KOPT-K1 (cell line): ENCODE results near the gene H2AZ2.
A peak's percentile ranks its signal among the peaks of the same experiment; 100 is the strongest.
"Not testable (repeated sequence)": the region's sequence is repeated elsewhere in the genome, so short reads cannot be mapped to it uniquely, and the experiment has no call there.

Experiments
- H3K27ac ChIP-seq: fragments of 200-600 bp; sonication (generic); 2 replicates; pipeline ENCODE4 v1.5.1; 2016; ENCODE audit warnings: antibody characterized with exemption, mild to moderate bottlenecking, low read depth, low read length; ENCODE audit not compliant: poor library complexity, severe bottlenecking
- H3K36me3 ChIP-seq: fragments of 200-600 bp; sonication (generic); 2 replicates; pipeline ENCODE4 v1.5.1; 2017; ENCODE audit warnings: antibody characterized with exemption, mild to moderate bottlenecking, low read length, moderate library complexity; ENCODE audit not compliant: insufficient read depth
- H3K9me3 ChIP-seq: fragments of 200-600 bp; sonication (generic); 2 replicates; pipeline ENCODE4 v1.5.1; 2017; ENCODE audit warnings: antibody characterized with exemption, low read length, mild to moderate bottlenecking; ENCODE audit not compliant: insufficient read depth, poor library complexity, severe bottlenecking

H2AZ2 gene

DNA sequence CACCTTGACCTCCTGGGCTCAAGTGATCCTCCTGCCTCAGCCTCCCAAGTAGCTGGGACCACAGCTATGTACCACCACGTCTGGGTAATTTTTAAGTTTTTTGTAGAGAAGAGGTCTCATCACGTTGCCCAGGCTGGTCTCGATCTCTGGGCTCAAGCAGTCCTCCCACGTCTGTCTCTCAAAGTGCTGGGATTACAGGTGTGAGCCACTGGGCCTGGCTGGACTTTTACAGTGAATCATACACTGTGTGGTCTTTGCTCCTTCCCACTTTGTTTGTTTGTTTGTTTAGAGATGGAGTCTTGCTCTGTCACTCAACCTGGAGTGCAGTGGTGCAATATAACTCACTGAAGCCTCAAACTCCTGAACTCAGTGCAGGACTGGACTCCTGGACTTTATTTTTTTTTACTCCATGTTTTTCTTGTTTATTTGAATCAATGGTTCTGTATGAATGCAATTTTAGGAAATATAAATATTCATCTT, 38.9 kb downstream of the H2AZ2 start:
- Histone ChIP-seq H3K27ac (no peak overlapping the region), H3K9me3 (no peaks in the 10 kb centered on the region), H3K36me3 (peaks cover 27% of the 10 kb centered on the region)

DNA sequence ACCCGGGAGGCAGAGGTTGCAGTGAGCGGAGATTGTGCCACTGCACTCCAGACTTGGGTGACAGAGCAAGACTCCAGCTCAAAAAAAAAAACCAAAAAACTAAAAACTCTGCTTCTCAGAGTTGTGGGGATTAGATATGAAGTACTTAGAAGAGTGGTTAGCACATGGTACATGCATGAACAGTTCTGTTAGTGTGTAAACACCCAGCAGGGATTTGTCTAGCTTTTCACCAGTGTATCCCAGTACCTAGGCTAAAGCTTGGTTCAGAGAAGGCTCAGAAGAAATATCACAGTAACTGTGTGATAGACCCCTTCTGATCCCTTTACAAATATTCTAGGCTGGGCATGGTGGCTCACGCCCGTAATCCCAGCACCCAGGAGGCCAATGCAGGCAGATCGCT, 41.9 kb downstream of the H2AZ2 start:
- Histone ChIP-seq H3K9me3 (no peaks in the 10 kb centered on the region), H3K27ac (no peak overlapping the region), H3K36me3 (peaks cover 57% of the 10 kb centered on the region)

DNA sequence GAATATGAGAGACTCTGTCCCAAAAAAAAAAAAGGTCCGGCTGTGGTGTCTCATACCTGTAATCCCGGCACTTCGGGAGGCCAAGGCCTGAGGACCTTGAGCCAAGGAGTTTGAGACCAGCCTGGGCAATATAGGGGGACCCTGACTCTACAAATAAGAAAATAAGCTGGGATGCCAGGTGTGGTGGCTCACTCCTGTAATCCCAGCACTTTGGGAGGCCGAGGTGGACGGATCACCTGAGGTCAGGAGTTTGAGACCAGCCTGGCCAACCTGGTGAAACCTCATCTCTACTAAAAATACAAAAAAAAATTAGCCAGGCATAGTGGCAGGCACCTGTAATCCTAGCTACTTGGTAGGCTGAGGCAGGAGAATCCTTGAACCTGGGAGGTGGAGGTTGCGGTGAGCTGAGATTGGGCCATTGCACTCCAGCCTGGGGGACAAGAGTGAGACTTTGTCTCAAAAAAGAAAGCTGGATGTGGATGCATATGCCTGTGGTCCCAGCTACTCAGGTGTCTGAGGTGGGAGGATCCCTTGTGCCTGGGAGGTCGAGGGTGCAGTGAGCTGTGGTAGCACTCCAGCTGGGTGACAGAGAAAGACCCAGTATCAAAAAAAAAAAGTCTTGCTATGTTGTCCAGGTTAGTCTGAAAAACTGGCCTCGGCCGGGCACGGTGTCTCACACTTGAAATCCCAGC, 43.9 kb downstream of the H2AZ2 start:
- peaks cover 77% of the 10 kb centered on the region for H3K36me3 ChIP-seq
- H3K27ac ChIP-seq, result not testable (repeated sequence)

DNA sequence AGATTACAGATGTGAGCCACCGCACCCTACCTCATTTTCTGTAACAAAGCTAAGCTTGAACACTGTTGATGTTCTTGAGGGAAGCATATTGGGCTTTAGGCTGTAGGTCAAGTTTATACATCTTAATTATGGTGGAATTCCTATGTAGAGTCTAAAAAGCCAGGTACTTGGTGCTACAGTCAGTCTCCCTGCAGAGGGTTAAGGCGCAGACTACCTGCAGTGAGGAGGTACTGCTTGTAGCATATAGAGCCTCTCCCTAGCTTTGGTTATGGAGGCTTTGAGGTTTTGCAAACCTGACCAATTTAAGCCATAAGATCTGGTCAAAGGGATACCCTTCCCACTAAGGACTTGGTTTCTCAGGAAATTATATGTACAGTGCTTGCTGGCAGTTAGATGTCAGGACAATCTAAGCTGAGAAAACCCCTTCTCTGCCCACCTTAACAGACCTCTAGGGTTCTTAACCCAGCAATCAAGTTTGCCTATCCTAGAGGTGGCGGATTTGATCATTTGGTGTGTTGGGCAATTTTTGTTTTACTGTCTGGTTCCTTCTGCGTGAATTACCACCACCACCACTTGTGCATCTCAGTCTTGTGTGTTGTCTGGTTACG, 45.4 kb downstream of the H2AZ2 start:
- peaks cover 91% of the 10 kb centered on the region for H3K36me3 ChIP-seq
- H3K9me3 ChIP-seq, result no peaks in the 10 kb centered on the region
- no peak overlapping the region for H3K27ac ChIP-seq

More for the DNA sequence above, 43.9 kb downstream of the H2AZ2 start:
- not testable (repeated sequence) for H3K9me3 ChIP-seq

DNA sequence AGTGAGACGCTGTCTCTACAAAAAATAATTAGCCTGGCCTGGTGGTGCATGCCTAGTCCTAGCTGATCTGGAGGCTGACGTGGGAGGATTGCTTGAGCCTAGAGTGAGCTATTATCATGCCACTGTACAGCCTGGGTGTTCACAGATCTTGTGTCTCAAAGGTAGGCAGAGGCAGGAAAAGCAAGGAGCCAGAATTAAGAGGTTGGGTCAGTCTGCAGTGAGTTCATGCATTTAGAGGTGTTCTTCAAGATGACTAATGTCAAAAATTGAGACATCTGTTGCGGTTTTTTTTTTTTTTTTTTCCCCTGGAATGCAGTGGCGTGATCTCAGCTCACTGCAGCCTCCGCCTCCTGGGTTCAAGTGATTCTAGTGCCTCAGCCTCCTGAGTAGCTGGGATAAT, 46.0 kb downstream of the H2AZ2 start:
- no peak overlapping the region for H3K27ac ChIP-seq
- peaks cover 91% of the 10 kb centered on the region for H3K36me3 ChIP-seq
- H3K9me3 ChIP-seq, result no peaks in the 10 kb centered on the region

DNA sequence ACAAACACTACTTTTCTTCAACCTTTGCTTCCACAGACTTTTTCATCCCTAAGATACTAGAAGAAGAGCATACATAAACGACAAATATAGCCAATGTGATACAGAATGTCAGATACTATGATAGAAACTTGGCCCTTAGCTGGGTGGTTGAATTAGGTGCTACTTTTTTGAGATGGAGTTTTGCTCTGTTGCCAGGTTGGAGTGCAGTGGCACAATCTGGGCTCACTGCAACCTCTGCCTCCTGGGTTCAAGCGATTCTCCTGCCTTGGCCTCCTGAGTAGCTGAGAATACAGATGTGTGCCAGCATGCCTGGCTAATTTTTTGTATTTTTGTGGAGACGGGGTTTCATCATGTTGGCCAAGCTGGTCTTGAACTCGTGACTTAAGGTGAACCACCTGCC, 47.9 kb downstream of the H2AZ2 start:
- Histone ChIP-seq H3K9me3 (no peaks in the 10 kb centered on the region), H3K36me3 (peaks cover 78% of the 10 kb centered on the region), H3K27ac (no peak overlapping the region)

DNA sequence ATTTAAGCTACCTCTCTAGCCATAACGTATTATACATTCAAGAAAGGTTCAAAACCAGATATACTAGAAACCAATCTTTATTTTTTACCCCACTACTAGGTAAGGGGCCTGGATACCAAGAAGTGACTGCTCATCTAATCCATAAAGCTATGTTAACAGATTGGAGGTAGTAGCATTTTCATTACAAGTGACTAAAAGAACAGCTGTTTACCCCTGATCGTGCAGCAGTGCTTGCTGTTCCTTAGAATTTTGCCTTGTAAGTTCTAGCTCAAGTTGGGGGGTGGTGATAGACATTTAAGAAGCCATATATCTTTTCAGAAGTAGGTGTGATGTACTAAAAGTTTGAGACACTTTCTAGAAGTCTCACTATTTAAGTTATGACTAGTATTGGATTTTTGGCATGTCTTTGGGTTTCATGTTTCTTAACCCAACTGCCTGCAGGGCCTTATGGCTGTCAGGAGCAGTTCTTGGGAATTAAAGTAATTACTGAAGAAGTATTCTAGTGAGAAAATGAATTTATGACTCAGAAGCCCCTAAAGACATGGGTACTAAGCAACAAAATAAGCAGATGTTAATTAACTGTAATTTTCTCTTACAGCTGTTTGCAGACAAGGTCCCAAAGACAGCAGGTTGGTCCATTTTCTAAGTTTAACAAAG, 49.1 kb downstream of the H2AZ2 start:
- Histone ChIP-seq H3K9me3 (no peaks in the 10 kb centered on the region), H3K27ac (peak overlapping the region; percentile 17), H3K36me3 (peaks cover 67% of the 10 kb centered on the region)

DNA sequence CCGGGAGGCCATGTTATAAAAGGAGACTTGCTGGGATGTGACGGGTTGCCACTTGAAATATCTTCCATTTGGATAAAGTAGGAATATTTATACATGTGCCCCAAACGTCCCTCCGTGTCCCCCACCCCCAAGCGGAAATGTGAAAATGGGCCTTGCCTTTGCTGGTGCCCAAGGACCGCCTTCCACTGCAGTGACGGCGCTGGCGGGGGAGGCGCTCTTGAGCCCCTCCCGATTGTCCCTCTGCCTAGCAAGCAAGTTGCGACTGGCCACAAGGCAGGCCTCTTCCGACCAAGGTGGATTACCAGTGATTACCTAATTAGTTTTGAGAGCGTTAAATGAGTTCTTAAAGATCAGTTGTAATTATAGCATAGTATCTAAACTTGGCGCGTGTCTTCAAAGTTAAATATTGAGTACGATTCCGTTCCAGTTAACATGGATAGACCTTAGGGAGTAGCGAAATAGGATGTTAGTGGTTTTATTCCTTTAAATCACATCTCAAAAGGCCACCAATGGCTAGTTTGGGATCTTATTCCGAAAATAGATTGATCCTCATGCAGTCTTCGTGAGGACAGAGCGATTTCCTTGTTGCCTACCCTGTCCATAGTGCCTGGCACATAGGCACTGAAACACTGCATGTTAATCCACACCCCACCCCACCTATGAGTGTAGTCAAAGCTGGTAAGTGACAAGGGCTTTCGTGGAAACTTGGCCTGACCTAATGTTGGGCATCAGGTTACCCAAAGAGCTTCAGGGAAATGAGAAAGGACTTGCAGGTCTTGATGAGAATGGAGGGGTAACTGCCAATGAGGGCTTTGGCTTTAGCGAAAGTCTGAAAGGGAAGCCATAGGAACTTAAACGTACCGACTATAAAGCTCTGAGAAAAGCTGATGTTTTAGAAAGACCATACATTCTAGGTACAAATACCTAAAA, 50.3 kb downstream of the H2AZ2 start:
- H3K27ac ChIP-seq, result peak overlapping the region; percentile 90
- H3K9me3 ChIP-seq, result no peaks in the 10 kb centered on the region
- H3K36me3 ChIP-seq, result peaks cover 55% of the 10 kb centered on the region

DNA sequence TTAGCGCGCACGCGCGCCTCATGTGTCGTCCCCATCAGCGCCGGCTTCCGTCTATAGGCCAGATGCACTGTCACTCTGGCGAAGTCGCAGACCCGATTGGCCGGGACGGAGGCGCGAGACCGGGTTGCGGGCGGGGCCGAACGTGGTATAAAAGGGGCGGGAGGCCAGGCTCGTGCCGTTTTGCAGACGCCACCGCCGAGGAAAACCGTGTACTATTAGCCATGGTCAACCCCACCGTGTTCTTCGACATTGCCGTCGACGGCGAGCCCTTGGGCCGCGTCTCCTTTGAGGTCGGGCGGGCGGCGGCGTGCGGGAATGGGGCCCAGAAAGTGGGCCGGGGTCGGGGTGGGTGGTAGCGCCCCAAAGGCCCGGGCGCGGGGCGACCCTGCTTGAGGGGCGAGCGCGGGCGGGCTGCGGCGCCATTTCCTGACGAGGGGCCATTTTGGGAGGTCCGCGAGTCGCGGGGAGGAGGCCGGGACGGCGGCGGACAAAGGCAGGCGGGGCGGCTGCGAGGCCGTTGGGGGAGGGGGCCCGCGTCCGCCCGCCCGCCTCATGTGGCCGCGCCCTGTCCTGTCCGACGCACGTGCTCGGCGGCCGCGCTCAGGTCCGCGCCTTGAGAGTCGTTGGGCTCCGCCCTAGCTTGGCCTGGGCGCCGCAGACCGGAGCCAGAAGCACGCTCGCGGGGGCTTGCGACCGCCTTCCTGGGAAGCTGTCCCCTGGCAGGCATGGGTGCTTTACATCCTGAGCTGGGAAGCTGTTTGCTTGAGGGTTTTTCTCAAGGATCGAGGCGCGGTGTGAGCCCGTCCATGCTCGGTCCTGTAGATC, 51.2 kb downstream of the H2AZ2 start, which contains the start of gene PPIA:
Gene PPIA, plus strand, starts transcription at position 178 of the 825 bp plus-strand sequence. Its CDS starts 44 bp downstream, at position 222.
- H3K27ac ChIP-seq, result peak within 1 kb of the TSS; percentile 90
- peaks cover 46% of the 10 kb centered on the region for H3K36me3 ChIP-seq
- no peaks in the 10 kb centered on the region for H3K9me3 ChIP-seq

DNA sequence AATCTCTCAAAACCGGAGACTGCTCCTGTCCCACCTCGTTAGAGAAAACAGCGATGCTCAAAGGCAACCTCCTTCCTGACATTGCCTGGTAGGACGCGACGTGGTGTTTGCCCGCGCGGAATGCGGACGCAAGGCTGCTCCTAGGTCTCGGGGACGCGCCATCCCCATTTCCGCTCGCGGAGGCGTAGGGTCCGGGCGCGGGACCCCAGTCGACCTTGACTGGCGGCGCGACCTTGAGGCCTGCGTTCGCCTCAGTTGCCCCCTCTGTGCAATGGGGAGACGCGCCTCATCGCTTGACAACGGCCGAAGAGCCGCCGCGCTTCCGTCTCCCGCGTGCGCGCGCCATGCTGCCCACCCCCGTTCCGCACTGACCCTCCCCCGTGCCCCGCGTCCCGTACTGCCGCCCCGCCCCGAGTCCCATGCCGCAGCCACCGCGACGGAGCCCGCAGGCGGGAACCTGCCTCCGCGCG, 51.8 kb downstream of the H2AZ2 start:
- peaks cover 40% of the 10 kb centered on the region for H3K36me3 ChIP-seq
- H3K9me3 ChIP-seq, result no peaks in the 10 kb centered on the region
- H3K27ac ChIP-seq, result peak overlapping the region; percentile 90

DNA sequence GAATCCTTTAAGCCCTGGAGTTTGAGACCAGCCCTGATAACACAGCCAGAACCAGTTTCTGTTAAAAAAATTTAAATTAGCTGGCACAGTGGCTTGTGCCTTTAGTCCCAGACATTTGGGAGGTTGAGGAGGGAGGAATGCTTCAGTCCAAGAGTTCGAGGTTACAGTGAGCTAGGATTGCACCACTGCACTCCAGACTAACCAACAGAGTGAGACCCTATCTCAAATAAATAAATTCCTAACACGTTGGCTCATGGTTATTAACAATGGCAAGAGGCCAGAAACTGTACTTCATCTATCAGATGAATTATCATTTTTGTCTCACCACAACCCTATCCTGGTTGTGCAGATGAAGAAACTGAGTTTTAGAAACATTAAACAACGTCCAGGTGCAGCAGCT, 53.6 kb downstream of the H2AZ2 start:
- H3K36me3 ChIP-seq, result peaks cover 22% of the 10 kb centered on the region
- H3K9me3 ChIP-seq, result no peaks in the 10 kb centered on the region
- H3K27ac ChIP-seq, result no peak overlapping the region

DNA sequence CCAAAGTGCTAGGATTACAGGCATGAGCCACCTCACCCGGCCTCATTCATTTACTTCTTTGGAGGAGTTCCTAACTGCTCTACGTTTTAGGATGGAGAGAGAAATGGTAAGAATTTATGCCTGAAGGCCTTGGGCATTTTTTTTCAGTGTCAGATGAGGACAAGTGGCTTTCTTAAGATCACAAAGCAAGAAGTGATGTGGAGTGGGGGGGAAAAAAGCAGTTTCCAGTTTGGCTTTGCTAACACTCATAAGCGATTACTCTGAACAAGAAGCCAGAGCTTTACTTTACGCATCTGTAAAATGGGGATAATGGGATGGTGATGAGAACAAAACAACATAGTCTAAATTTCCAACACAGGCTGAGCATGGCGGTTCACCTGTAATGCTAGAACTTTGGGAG, 54.0 kb downstream of the H2AZ2 start:
- no peak overlapping the region for H3K27ac ChIP-seq
- H3K36me3 ChIP-seq, result peaks cover 18% of the 10 kb centered on the region
- H3K9me3 ChIP-seq, result no peaks in the 10 kb centered on the region

DNA sequence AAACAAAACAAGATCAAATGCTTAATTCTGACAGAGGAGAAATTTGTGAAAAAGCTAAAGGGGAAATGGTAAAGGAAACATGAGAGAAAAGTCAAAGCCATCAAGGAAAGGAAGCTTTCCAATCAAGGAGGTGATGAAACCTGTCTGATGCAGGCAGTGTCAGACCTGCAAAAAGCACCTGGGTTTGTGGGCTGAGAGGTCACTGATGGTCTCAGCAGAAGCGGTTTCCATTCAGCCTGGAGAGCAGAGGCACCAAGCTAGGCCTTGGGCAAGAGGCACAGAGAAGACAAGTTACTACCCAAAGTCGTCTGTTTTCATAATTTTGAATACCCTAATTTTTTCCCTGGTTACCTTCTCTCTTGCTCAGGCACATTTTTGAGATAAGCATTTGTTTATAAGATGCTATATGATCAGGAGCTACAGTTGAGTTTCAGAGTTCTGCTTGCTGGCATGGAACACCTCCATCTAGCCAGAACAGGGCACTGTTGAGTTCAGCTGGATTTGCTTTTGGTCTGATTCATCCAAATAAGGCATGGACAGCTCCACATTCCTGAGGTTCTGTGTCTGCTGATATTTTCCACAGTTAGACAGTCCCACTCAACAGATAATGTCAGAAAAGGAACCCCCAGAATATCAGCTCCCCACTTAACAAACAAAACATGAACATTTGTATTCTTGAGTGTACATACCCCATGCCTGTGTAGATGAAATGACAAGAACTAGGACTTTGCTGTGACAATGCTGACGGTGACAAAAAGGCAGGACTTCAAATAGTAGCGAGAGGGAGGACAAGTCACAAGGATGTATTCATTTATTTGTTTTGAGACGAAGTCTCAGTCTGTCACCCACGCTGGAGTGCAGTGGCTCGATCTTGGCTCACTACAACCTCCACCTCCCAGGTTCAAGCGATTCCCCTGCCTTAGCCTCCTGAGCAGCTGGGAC, 56.3 kb downstream of the H2AZ2 start:
- Histone ChIP-seq H3K9me3 (no peaks in the 10 kb centered on the region), H3K36me3 (no peaks in the 10 kb centered on the region), H3K27ac (no peak overlapping the region)
